Memory B cell (primary cell): ENCODE results near the gene GALNT6.
A peak's percentile ranks its signal among the peaks of the same experiment; 100 is the strongest.

Source experiments
- ATAC-seq: fragments of 150-1000 bp; cut with Tn5 transposase; 2 replicates; pipeline ENCODE4 v1.10.0; 2021; ENCODE audit warnings: low read depth, mild to moderate bottlenecking, moderate library complexity
- DNase-seq, 2 donors: peaks; one replicate each; pipeline ENCODE4 v3.0.0; 2022; ENCODE audit warnings: low spot score in 2 of 2
- H3K27ac Mint-ChIP-seq: one replicate; pipeline ENCODE4 v1.8.0; 2022; ENCODE audit warnings: mild to moderate bottlenecking, moderate library complexity, mixed read lengths
- H3K27me3 Mint-ChIP-seq: one replicate; pipeline ENCODE4 v1.8.0; 2022; ENCODE audit warnings: mixed read lengths
- H3K36me3 Mint-ChIP-seq: one replicate; pipeline ENCODE4 v1.8.0; 2022; ENCODE audit warnings: mild to moderate bottlenecking, mixed read lengths
- H3K4me1 Mint-ChIP-seq: one replicate; pipeline ENCODE4 v1.8.0; 2022; ENCODE audit warnings: mixed read lengths
- H3K4me3 Mint-ChIP-seq: one replicate; pipeline ENCODE4 v1.8.0; 2022; ENCODE audit warnings: mild to moderate bottlenecking, moderate library complexity, mixed read lengths
- H3K9me3 Mint-ChIP-seq: one replicate; pipeline ENCODE4 v1.8.0; 2022; ENCODE audit warnings: mixed read lengths

The GALNT6 gene, protein sequence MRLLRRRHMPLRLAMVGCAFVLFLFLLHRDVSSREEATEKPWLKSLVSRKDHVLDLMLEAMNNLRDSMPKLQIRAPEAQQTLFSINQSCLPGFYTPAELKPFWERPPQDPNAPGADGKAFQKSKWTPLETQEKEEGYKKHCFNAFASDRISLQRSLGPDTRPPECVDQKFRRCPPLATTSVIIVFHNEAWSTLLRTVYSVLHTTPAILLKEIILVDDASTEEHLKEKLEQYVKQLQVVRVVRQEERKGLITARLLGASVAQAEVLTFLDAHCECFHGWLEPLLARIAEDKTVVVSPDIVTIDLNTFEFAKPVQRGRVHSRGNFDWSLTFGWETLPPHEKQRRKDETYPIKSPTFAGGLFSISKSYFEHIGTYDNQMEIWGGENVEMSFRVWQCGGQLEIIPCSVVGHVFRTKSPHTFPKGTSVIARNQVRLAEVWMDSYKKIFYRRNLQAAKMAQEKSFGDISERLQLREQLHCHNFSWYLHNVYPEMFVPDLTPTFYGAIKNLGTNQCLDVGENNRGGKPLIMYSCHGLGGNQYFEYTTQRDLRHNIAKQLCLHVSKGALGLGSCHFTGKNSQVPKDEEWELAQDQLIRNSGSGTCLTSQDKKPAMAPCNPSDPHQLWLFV

DNA sequence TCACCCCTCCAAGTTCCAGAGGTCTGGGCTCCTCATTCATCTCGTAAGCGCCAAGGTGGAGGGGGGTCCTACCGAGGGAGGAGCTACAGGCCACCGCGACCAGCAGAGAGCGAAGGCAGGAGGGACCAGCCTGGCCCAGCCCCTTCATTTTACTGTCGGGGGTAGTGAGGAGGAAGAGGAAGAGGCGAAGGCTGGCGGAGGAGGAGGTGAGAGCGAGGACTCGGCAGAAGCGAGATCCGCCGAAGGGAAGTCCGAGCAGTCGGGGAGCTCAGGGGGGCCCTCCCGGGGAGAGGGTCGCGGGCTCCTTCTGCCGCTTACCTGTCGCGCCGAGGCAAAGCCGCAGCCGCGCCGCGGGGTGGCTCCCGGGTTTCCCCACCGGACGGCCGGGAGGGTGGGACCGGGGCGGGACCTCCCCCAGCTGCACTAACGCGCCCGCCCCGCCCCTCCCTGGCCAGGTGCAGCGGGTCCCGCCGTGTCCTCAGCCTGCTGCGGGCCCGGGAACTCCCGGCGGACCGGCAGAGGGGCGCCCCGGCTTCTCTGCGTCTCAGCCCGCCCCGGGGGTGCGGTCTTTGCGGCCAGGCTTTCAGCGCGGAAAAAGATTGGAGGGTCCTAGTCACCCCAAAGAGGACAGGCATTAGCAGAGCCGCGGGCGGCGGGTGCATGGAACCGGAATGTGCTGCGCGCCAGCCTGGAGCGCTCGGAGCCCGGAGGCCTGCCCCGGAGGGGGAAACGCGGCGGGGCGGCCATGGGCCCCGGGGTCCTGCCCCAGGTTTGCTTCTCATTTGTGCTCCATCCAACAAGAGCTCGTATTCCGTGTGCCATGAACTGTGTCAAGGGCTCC is at the start of gene GALNT6:
Gene GALNT6, minus strand, starts transcription at position 124 of the 841 bp plus-strand sequence. CDS start 11,625 bp downstream, outside the sequence.
- ATAC-seq (peak; percentile 68), DNase-seq (peak; percentile 54 to 63)
- H3K27ac Mint-ChIP-seq = peak within 1 kb of the TSS; percentile 85
- H3K4me1 Mint-ChIP-seq = peaks cover 43% of the 10 kb centered on the region
- no peaks in the 10 kb centered on the region for H3K9me3 Mint-ChIP-seq
- no peaks in the 10 kb centered on the region for H3K36me3 Mint-ChIP-seq
- H3K4me3 Mint-ChIP-seq = peak within 1 kb of the TSS; percentile 99
- no peaks in the 10 kb centered on the region for H3K27me3 Mint-ChIP-seq

DNA sequence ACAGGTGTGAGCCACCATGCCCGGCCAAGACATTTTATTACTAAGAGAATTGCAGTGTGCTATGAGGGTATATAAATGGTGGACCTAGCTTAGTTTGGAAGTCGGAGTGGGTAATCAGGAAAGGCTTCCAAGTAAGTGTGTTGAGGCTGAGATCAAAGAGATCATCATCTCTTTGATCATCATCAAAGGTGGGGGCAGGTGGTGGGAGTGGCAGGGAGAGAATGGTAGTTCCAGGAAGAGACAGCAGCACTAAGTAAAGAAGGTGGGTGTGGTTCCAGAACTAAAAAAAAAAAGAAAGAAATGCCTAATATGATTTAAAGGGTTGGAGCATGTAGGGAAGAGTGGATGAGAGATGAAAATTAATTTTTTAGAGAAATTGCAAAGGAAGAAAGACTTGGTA is 48.1 kb upstream of the GALNT6 start:
- no peak for ATAC-seq
- DNase-seq = no peak
- no peaks in the 10 kb centered on the region for H3K9me3 Mint-ChIP-seq

DNA sequence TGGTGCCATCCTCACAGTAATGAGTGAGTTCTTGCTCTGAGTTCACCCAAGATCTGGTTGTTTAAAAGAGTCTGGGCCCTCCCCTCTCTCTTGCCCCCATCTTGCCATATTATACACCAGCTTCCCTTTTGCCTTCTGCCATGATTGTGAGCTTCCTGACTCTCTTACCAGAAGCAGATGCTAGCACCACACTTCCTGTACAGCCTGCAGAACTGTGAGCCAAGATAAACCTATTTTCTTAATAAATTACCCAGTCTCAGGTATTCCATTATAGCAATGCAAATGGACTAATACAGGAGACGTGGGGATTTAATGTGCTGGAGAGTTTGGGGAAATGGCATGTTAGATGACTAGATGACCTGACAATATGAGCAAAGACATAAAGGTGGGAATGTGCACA is 46.2 kb upstream of the GALNT6 start:
- ATAC-seq (no peak), DNase-seq (no peak)
- Mint-ChIP-seq H3K27me3 (no peaks in the 10 kb centered on the region), H3K4me3 (no peak overlapping the region), H3K9me3 (no peaks in the 10 kb centered on the region), H3K27ac (no peak overlapping the region), H3K36me3 (no peaks in the 10 kb centered on the region), H3K4me1 (no peaks in the 10 kb centered on the region)

More for the DNA sequence above, 48.1 kb upstream of the GALNT6 start:
- Mint-ChIP-seq H3K27ac (no peak overlapping the region), H3K36me3 (no peaks in the 10 kb centered on the region), H3K4me3 (no peak overlapping the region), H3K4me1 (no peaks in the 10 kb centered on the region), H3K27me3 (no peaks in the 10 kb centered on the region)

DNA sequence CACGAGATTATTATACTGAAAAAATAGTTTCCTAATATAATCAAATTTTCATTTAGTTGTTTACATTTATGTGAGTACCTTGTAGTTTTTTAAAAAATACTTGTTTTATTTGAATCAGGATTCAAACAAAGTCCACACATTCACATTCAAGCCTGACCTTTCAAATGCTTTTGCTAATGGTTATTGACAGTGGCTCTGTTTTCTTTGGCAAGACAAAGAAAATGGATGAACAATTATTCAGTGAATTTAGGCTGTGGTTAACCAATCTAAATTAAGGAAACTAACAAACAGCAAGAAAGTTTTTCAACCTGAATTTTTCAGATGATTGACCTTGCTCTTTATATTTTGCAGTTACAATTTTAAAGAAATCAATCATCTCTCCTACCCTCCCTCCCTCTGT is 43.1 kb upstream of the GALNT6 start:
- H3K36me3 Mint-ChIP-seq = no peaks in the 10 kb centered on the region
- H3K27ac Mint-ChIP-seq = no peak overlapping the region
- H3K9me3 Mint-ChIP-seq = no peaks in the 10 kb centered on the region
- ATAC-seq = no peak
- no peaks in the 10 kb centered on the region for H3K27me3 Mint-ChIP-seq
- no peak for DNase-seq
- no peak overlapping the region for H3K4me3 Mint-ChIP-seq
- H3K4me1 Mint-ChIP-seq = peaks cover 5% of the 10 kb centered on the region

DNA sequence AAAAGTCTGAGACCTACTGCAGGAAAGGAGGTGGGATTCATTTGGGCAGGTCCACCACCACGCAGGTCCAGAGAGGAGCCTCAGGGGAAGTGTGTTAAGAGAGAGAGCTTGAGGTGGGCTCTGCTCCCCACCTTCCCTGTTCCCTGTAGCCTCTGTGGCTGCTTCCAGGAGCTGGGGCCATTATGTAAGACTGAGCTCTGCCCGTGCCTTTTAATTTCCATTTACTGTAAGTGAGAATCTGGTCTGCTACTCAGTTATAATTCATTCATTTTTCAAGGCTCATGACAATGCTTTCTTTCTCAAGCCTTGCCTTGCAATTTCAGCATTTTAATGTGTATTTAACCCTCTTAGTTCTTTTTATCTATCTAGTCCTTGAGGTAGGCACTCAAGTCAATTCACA is 41.7 kb upstream of the GALNT6 start:
- no peak for ATAC-seq
- Mint-ChIP-seq H3K4me3 (no peak overlapping the region), H3K27ac (no peak overlapping the region), H3K27me3 (no peaks in the 10 kb centered on the region), H3K9me3 (no peaks in the 10 kb centered on the region), H3K4me1 (peaks cover 7% of the 10 kb centered on the region), H3K36me3 (no peaks in the 10 kb centered on the region)
- DNase-seq = no peak

DNA sequence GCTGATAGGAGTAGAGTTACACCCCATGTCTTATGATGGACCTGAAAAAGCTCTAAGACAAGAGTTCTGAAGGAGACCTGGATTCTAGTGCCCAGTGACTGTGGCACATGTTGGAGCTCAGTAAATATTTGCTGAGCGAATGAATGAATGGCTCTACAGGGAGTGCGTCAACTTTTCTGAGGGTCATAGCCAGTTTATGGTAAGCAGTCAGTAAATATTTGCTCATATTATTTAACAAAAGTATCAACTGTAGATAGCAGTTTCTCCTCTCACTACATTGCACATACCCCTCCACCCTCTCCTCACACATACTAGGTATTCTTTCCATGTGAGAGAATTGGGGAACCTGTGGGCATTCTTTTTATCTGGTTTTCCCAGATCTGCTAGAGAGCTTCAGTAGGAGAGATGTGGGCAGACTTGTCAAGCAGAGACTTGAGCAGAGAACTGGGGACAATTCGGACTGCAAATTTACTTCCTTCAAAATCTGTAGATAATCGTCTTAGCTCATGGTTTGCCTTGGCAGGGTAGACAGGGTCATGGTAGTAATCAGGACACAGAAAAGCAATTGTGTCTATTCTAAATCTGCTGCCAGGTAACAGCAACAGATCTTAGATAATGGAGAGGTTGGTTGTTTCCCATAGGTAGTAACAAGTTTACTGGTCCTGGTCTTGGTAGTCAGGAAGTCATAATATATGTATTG is 39.1 kb upstream of the GALNT6 start:
- H3K27ac Mint-ChIP-seq = no peak overlapping the region
- peaks cover 8% of the 10 kb centered on the region for H3K4me1 Mint-ChIP-seq
- H3K4me3 Mint-ChIP-seq = no peak overlapping the region
- no peaks in the 10 kb centered on the region for H3K36me3 Mint-ChIP-seq
- H3K9me3 Mint-ChIP-seq = no peaks in the 10 kb centered on the region
- ATAC-seq (no peak), DNase-seq (no peak)
- H3K27me3 Mint-ChIP-seq = no peaks in the 10 kb centered on the region

DNA sequence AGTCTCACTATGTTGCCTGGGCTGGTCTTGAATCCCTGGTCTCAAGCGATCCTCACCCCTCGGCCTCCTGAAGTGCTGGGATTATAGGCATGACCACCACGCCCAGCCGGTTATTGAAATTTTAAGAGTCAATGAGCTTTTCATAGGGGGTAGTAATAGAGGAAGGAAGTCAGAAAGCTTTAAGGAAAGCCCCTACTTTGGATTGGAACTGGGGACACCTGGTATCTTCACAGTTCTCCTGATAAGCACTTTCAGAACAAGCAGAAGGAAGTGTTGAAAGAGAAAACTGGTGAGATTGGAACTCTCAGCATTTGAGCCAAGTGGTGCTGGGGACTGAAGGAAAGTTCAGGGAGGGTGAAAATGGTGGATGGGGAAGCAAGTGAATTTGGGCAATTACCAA is 38.5 kb upstream of the GALNT6 start:
- no peak for DNase-seq
- Mint-ChIP-seq H3K4me1 (peaks cover 11% of the 10 kb centered on the region), H3K27me3 (no peaks in the 10 kb centered on the region), H3K27ac (no peak overlapping the region), H3K36me3 (no peaks in the 10 kb centered on the region), H3K9me3 (no peaks in the 10 kb centered on the region), H3K4me3 (no peak overlapping the region)
- ATAC-seq = peak; percentile 51

DNA sequence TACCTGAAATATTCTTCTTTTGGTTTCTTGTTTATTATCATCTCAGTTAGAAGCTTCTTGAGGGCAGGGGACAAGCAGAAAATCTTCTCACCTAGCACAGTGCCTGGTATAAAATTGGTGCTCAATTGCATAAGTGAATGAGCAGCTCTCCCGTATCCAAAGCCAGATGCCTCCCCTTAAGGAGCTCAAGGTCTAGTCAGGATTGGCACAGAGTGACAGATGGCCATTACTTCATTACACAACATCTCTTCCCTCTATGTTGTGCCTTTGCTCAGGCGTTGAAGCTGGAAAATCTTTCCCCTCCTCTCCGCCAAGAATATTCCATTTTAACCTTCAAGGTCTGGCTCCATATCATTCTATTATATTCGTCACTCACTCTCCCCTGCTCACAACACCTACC is 37.0 kb upstream of the GALNT6 start:
- H3K4me1 Mint-ChIP-seq = peaks cover 14% of the 10 kb centered on the region
- H3K4me3 Mint-ChIP-seq = no peak overlapping the region
- H3K36me3 Mint-ChIP-seq = no peaks in the 10 kb centered on the region
- no peak overlapping the region for H3K27ac Mint-ChIP-seq
- no peak for ATAC-seq
- no peak for DNase-seq
- no peaks in the 10 kb centered on the region for H3K9me3 Mint-ChIP-seq
- H3K27me3 Mint-ChIP-seq = no peaks in the 10 kb centered on the region

DNA sequence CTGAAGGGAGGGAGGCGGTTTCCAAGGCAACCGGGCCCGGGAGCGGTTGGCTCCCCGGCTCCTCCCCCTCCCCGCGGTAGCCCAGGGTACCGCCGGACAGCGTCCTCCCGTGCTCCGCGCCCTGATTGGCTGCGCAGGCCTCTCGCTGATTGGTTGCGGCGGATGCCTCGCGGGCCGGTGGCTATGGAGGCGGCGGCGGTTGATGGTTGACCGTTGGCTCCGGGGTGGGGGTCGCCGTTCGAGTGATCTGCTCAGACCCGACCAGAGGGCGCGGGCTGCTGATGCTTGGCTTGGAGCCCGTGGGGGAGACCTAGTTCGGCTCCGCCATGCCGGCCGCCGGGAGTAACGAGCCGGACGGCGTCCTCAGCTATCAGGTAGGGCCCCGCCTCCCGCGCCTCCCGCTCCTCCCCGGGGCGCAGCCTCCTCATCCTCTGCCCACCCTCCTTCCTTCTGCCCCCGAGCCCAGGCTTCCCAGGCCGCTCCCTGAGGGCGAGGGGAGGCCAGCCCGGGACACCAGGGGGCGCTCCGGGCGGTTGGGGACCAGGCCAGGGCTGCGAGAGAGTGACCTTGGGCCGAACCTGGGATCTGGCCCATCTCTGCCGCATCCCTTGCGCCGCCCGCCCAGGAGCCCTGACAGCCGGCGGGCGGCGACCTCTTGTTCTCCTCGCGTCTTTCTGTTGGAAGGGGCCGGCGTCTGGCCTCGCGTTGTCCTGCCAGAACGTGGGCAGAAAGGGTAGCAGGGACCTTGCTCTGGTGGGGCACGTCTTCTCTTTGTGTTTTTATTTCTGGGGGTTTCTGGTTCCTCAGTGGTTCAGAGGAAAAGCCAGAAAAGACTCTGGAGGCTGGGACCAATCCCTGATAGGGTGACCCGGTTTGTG is 33.7 kb upstream of the GALNT6 start, which contains the start of gene SLC4A8:
Gene SLC4A8, plus strand, starts transcription at position 170 of the 878 bp plus-strand sequence. Its CDS starts 157 bp downstream, at position 327.
- Mint-ChIP-seq H3K9me3 (no peaks in the 10 kb centered on the region), H3K4me3 (peak within 1 kb of the TSS; percentile 85), H3K27ac (peak within 1 kb of the TSS; percentile 56), H3K36me3 (no peaks in the 10 kb centered on the region), H3K4me1 (peaks cover 13% of the 10 kb centered on the region), H3K27me3 (no peaks in the 10 kb centered on the region)
- ATAC-seq = peak; percentile 88
- peak; percentile 63 to 78 for DNase-seq

DNA sequence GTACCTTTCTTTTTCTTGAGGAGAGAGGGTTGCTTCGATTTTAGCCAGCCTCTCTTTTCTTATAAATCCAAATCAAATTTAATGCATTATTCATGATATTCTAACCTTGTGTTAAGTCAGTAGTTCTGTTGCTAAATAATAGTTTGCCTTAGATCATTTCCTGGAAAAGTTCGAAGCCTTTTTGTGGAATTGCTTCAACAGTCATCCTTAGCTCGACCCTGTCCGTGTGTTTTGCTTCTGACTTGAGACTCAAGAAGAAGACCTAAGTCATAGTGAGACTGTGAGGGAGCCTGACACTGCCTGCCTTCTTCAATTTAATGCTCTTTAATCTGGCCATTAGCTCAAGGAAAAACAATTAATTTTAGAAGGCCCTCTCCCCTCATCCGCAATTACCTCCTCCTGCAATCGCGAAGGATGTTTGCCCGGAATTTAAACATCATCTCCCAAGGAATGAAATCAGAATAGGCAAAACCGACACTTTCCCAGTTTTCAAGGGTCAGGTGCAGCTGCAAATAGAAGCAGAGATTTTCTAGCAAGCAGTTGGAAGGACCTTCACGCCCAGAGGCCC is 33.0 kb upstream of the GALNT6 start:
- Mint-ChIP-seq H3K9me3 (no peaks in the 10 kb centered on the region), H3K27me3 (no peaks in the 10 kb centered on the region), H3K27ac (peak overlapping the region; percentile 56), H3K4me1 (peaks cover 8% of the 10 kb centered on the region), H3K36me3 (no peaks in the 10 kb centered on the region), H3K4me3 (peak overlapping the region; percentile 85)
- ATAC-seq (no peak), DNase-seq (no peak)

DNA sequence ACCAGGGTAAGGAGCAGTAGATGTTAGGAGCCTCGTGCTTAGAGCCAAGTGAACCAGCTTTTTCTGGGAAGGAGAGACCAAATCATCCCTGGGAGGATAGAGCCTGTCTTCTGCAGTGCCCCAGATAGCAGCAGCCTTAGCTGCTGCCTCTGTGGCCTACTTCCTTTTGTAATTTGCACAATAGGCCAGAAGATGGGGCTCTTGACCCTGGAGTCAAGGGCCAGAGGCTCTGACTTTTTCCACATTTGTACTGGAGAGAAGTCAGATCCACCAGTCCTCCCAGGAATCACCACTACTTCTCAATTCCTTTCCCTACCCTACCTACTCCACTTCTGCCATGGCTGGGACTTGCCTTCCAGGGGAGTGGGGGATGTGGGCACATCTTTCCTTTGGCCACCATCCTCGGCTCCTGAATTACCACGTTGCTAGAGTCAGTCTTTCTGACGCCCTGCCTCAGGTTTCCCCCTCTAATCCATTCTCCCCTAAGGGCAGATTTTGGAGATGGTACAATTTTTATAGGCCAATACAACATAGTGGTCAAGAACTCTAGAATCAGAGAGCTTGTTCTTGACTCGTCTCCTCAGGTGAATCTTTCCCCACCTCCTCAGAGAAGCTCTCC is 30.2 kb upstream of the GALNT6 start:
- Mint-ChIP-seq H3K27ac (no peak overlapping the region), H3K36me3 (no peaks in the 10 kb centered on the region), H3K27me3 (peaks cover 2% of the 10 kb centered on the region), H3K4me3 (no peak overlapping the region), H3K4me1 (peaks cover 7% of the 10 kb centered on the region), H3K9me3 (no peaks in the 10 kb centered on the region)
- DNase-seq (peak in 1 of 2 donors; percentile 27), ATAC-seq (no peak)

DNA sequence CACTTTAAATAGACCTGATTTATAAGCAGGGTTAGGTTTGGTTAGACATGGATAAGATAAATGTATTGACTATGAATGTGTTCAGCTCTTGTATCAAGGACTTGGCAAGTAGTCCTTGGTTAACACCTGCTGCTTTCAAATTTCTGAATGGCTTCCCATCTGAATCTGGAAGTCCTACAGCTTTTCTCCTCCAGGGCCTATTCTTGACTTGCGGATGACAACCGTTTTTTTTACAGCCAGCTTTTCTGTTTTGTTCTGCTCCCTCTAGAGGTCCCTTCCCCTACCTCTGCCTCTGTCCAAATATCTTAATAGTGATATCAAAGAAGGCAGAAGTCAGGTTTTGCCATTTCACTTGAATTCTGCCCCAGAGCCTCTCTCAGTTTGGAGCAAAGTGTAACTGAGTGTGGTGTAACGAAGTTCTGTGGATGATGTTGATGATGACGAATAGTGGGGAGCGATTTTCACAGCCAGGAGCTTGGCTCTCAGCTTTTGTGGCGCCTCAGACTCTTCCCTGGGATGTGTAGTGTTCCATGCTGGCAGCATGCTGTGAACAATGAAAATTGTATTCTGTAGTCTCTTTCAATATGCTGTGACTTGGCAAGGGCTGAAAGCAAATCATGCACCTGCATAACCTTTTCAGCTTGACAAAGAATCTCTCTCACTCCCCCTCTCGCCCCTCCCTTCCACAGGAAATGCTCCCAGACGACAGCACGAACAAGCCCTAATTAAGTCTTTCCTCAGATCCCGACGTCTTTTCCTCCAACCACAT is 28.4 kb upstream of the GALNT6 start:
- ATAC-seq = no peak
- Mint-ChIP-seq H3K9me3 (no peaks in the 10 kb centered on the region), H3K36me3 (no peaks in the 10 kb centered on the region), H3K27me3 (peaks cover 2% of the 10 kb centered on the region), H3K4me1 (peaks cover 4% of the 10 kb centered on the region), H3K27ac (no peak overlapping the region), H3K4me3 (no peak overlapping the region)
- DNase-seq = no peak
